Muscle layer of colon (tissue), 2 donors: ENCODE measurements around the gene BNIP1.
"Not testable (repeated sequence)": the region's sequence is repeated elsewhere in the genome, so short reads cannot be mapped to it uniquely, and the experiment has no call there.

ENCODE experiments used
- H3K27ac ChIP-seq: one replicate; pipeline ENCODE4 v1.7.0; 2013; ENCODE audit warnings: low read depth, mild to moderate bottlenecking, low read length, moderate library complexity
- H3K27me3 ChIP-seq, 2 donors: one replicate each; pipeline ENCODE4 v1.7.0; 2013; ENCODE audit warnings: low read length in 2 of 2, mild to moderate bottlenecking in 2 of 2; ENCODE audit not compliant: insufficient read depth in 2 of 2, control insufficient read depth in 1 of 2
- H3K36me3 ChIP-seq: one replicate; pipeline ENCODE4 v1.7.0; 2013; ENCODE audit warnings: mild to moderate bottlenecking, low read length; ENCODE audit not compliant: insufficient read depth
- H3K4me1 ChIP-seq: one replicate; pipeline ENCODE4 v1.7.0; 2013; ENCODE audit warnings: mild to moderate bottlenecking, low read length; ENCODE audit not compliant: insufficient read depth
- H3K4me3 ChIP-seq, 2 donors: one replicate each; pipeline ENCODE4 v1.7.0; 2013; ENCODE audit warnings: low read length in 2 of 2, low read depth in 1 of 2, mild to moderate bottlenecking in 1 of 2, moderate library complexity in 1 of 2
- H3K9ac ChIP-seq: one replicate; pipeline ENCODE4 v1.7.0; 2013; ENCODE audit warnings: low read length
- H3K9me3 ChIP-seq: one replicate; pipeline ENCODE4 v1.7.0; 2013; ENCODE audit warnings: mild to moderate bottlenecking, low read length
- donor health status: abdominal sarcoma.
- donor health status: Adenocarcinoma of cecum.

Gene BNIP1

DNA sequence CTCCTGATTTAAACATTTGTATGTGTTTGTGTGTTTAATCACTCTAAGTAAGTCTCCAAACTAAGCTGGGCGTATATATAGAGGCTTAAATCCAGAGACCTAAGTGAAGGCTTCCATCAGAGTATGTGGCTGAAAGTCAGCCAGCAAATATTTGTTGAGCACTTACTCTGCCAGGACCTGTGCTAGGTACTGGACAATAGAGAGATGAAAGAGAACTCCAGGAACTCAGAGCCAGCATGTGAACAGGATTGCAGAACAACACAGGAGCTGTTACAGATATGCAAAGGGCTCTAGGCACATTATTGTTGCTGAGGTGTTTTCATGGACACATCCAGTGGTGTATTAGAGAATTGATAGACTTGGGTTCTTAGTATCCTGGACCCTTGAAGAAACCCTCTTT, 4.7 kb upstream of the BNIP1 start:
- H3K27me3 ChIP-seq, result no peaks in the 10 kb centered on the region
- H3K36me3 ChIP-seq, result peaks cover 8% of the 10 kb centered on the region
- H3K9ac ChIP-seq, result no peak overlapping the region
- H3K4me1 ChIP-seq, result peaks cover 6% of the 10 kb centered on the region
- H3K4me3 ChIP-seq, result no peak overlapping the region
- H3K9me3 ChIP-seq, result no peaks in the 10 kb centered on the region
- H3K27ac ChIP-seq, result no peak overlapping the region

DNA sequence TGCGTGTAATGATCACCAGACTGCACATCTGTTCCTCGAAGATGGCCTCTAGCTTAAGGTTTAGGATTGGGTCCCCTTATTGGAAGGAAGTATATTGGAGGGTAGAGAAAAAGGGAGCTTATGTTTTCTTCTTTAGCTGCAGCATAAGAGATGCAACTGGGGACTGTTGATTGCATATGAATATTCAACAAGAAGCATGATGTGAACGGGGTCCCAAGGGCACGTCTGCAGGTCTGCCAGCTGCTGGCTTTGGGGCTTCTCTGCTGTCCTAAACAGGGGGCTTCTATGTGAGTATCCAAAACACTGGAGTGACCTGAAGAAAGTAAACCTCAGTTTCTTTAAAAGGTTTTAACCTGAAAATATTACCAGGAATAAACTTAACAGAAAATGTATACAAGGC, 3.6 kb upstream of the BNIP1 start:
- Histone ChIP-seq H3K4me3 (no peak overlapping the region), H3K36me3 (peaks cover 8% of the 10 kb centered on the region), H3K27ac (no peak overlapping the region), H3K4me1 (peaks cover 12% of the 10 kb centered on the region), H3K9ac (no peak overlapping the region), H3K9me3 (no peaks in the 10 kb centered on the region), H3K27me3 (no peaks in the 10 kb centered on the region)

DNA sequence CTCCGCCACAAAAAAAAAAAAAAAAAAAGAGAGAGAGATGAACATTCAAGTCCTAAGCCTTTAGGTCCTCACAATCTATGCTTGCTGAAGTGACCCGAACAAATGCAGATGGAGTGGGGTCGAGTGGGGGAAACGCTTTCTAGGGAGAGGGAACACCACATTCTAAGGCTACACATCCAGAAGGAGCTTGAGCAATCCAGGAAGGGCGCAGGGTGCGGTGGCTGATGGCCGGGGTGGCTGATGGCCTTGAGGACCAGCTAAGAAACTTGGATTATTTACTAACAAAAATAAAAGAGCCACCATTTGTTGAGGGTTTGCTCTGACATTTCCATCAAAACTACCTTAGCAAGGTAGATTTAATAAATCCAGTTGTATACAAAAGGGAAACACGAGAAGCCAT, 764 bp upstream of the BNIP1 start:
- Histone ChIP-seq H3K9me3 (no peaks in the 10 kb centered on the region), H3K27ac (no peak overlapping the region)

DNA sequence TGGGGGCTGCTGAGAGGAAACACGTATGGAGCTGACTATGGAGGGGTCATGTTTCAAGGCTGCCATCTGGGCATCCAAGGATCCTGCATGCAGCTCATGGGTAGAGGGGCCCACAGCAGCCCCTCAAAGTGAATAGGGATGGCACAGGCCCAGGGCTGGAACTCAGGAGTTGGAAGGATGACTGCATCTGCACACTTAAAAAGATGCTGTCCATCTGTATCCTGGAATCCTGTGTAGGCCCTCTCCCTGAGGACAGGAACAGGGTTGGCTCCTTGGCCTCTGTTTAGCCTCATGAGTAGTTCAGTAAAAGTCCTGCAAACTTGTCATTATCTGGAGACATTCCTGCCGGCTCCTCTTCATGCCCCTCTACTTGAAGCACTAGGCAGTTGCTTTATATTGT, 4.0 kb downstream of the BNIP1 start:
- Histone ChIP-seq H3K4me1 (peaks cover 12% of the 10 kb centered on the region), H3K27ac (no peak overlapping the region), H3K9ac (no peak overlapping the region), H3K9me3 (no peaks in the 10 kb centered on the region), H3K4me3 (no peak overlapping the region), H3K36me3 (peaks cover 21% of the 10 kb centered on the region), H3K27me3 (no peaks in the 10 kb centered on the region)

More for the DNA sequence above, 764 bp upstream of the BNIP1 start:
- Histone ChIP-seq H3K4me1 (peaks cover 12% of the 10 kb centered on the region), H3K36me3 (peaks cover 8% of the 10 kb centered on the region), H3K27me3 (no peaks in the 10 kb centered on the region), H3K4me3 (no peak overlapping the region), H3K9ac (no peak overlapping the region)

DNA sequence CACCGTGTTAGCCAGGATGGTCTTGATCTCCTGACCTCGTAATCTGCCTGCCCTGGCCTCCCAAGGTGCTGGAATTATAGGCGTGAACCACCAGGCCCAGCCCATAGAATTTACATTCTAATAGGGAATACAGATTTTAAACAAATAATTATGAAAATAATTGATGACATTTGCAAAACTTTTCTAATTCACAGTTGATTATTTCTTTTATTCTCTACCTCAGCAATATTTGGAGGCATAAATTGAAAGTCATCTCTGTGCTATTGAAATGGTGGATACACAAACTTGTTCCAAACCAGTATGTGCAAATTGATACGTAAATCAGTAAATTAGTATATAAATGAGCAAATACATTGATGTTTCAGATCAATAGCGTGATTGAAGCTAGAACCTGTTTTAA, 8.2 kb downstream of the BNIP1 start:
- peaks cover 28% of the 10 kb centered on the region for H3K36me3 ChIP-seq
- H3K9me3 ChIP-seq, result no peaks in the 10 kb centered on the region
- no peaks in the 10 kb centered on the region for H3K4me1 ChIP-seq
- H3K27ac ChIP-seq, result no peak overlapping the region
- no peaks in the 10 kb centered on the region for H3K27me3 ChIP-seq
- no peak overlapping the region for H3K9ac ChIP-seq
- no peak overlapping the region for H3K4me3 ChIP-seq

DNA sequence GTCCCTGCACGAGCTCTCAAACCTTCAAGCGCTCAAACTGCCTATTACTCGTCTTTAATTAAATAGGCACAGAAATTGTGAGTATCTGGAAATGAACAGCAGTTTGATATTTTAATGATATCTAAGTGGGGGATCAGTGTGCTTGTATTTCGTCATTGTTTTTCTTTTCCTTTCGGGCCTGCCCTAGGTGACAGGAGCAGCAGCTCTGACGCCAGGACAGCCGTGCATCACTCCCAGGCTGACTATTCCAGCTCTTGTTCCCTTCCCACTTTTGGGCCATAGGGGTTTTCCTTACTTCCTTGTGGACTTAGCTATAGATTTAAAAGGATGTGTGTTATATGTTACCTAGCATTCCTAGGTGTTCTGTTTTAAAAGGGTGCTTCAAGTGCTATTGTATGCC, 9.5 kb downstream of the BNIP1 start:
- no peak overlapping the region for H3K4me3 ChIP-seq
- no peak overlapping the region for H3K27ac ChIP-seq

DNA sequence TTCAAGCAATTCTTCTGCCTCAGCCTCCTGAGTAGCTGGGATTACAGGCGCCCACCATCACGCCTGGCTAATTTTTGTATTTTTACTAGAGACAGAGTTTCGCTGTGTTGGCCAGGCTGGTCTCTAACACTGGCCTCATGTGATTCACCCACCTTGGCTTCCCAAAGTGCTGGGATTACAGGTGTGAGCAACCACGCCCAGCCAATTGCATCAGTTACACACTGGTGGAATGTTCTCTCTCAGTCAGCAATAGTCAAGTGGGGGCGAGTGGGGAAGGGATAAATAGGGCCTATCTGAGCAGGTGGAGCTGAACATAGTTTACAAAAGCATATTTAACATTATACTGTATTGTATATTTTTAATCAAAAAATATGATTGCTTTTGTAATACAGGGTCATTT, 10.3 kb downstream of the BNIP1 start:
- H3K9me3 ChIP-seq, H3K4me3 ChIP-seq, H3K27me3 ChIP-seq, H3K9ac ChIP-seq, H3K4me1 ChIP-seq, H3K27ac ChIP-seq: not testable (repeated sequence)
- peaks cover 26% of the 10 kb centered on the region for H3K36me3 ChIP-seq

More for the DNA sequence above, 9.5 kb downstream of the BNIP1 start:
- Histone ChIP-seq H3K9ac (no peak overlapping the region), H3K9me3 (no peaks in the 10 kb centered on the region), H3K4me1 (no peaks in the 10 kb centered on the region), H3K36me3 (peaks cover 31% of the 10 kb centered on the region), H3K27me3 (no peaks in the 10 kb centered on the region)

DNA sequence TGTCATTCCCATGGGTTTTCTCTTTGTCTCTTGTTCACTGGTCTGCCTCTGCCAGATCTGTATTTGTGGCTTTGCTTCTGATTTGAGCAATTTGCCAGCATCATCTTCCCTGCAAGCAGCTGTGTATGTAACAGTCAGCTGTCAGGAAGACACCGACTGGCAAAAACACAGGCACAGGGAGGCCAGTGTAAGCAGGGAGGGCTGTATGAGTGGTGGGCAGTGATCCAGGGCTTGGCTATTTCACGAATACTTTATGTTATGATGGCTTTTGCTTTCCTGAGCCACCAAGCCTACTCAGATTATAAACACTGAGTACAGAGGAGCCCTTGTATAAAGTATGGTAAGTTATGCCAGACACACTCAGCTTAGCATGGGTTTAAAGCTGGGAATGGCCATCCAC, 11.6 kb downstream of the BNIP1 start:
- H3K27ac ChIP-seq, result no peak overlapping the region
- H3K4me1 ChIP-seq, result no peaks in the 10 kb centered on the region
- peaks cover 37% of the 10 kb centered on the region for H3K36me3 ChIP-seq
- H3K27me3 ChIP-seq, result no peaks in the 10 kb centered on the region
- no peaks in the 10 kb centered on the region for H3K9me3 ChIP-seq
- H3K9ac ChIP-seq, result no peak overlapping the region
- no peak overlapping the region for H3K4me3 ChIP-seq

DNA sequence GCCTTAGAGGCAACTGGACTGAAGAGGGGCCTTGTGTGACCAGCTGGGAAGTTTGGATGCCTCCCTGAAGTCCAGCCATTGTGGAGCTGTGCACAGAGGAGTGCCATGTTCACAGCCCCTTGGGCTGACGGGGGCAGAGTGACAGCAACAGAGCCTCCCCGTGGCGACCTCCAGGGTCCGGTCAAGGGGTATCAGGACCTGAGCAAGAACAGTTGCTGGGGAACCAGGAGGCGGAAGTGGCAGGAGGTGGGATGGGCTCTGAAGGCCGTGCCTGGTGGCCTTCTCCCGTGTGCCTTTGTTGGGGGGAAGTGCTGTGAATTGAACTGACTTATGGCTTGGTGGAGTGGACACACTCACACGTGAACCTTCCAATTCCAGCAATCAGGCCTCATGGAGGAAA, 14.0 kb downstream of the BNIP1 start:
- peaks cover 43% of the 10 kb centered on the region for H3K36me3 ChIP-seq

DNA sequence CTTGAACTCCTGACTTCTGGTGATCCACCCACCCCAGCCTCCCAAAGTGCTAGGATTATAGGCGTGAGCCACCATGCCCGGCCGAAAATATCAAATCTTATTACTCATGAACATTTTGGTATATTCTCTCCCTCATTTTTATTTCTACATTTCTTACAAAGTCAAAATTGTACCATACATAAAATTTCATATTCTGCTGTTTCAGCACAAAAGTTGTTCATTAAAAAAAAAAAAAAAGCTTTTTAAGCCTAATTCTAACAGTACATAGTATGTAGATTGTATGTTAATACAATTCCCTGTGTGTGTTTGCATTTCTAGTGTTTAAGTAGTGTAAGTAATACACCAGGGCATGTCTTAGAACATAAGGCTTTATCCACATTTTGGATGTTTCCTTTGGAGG, 14.9 kb downstream of the BNIP1 start:
- no peaks in the 10 kb centered on the region for H3K9me3 ChIP-seq
- no peaks in the 10 kb centered on the region for H3K27me3 ChIP-seq
- no peak overlapping the region for H3K27ac ChIP-seq
- H3K9ac ChIP-seq, result no peak overlapping the region
- no peaks in the 10 kb centered on the region for H3K4me1 ChIP-seq
- no peak overlapping the region for H3K4me3 ChIP-seq
- peaks cover 51% of the 10 kb centered on the region for H3K36me3 ChIP-seq

More for the DNA sequence above, 14.0 kb downstream of the BNIP1 start:
- H3K4me1 ChIP-seq, result no peaks in the 10 kb centered on the region
- H3K4me3 ChIP-seq, result no peak overlapping the region
- H3K27me3 ChIP-seq, result no peaks in the 10 kb centered on the region
- no peaks in the 10 kb centered on the region for H3K9me3 ChIP-seq
- H3K9ac ChIP-seq, result no peak overlapping the region
- no peak overlapping the region for H3K27ac ChIP-seq

DNA sequence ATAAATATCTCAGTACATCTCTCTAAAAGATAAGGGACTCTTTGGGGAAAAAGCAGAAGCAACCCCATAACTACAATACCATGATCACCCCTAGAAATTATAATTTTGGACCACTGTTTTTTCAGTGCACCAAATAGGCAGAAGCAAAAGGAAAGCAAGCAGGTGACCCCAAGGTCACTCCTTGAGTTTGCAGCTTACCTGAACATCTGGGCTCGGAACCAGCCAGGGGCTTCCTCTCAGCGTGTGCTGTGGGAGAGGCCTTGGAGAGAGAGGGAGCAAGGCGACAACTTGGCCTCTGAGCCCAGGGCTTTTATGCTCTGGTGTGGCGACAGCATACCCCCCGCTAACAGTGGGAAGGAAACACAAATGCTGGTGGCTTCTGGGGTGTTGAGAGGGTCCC, 16.8 kb downstream of the BNIP1 start:
- H3K4me3 ChIP-seq, result no peak overlapping the region
- no peak overlapping the region for H3K27ac ChIP-seq
- H3K36me3 ChIP-seq, result peaks cover 46% of the 10 kb centered on the region
- no peaks in the 10 kb centered on the region for H3K9me3 ChIP-seq
- no peak overlapping the region for H3K9ac ChIP-seq
- H3K4me1 ChIP-seq, result no peaks in the 10 kb centered on the region
- H3K27me3 ChIP-seq, result no peaks in the 10 kb centered on the region

DNA sequence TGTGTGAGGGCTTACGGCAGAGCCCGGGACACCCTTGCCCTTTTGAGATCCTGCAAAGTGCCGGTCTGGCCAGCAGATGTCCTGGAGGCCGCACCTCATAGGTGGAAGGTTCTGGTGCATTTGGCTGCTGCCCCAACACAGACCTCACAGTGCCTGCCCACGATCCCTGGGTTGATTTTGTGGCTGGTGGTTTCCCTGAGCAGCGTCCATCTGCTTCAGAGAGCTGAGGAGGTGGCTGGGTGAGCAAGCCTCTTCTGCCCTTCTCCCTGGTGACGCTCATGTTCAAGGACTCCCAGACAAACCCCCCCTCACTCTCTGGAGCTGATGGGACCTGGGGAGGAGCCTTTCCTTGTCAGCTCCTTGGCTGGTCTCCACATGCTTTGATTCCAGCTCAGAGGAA, 18.9 kb downstream of the BNIP1 start:
- Histone ChIP-seq H3K27me3 (no peaks in the 10 kb centered on the region), H3K27ac (no peak overlapping the region), H3K36me3 (peaks cover 38% of the 10 kb centered on the region), H3K9ac (no peak overlapping the region), H3K4me3 (no peak overlapping the region), H3K4me1 (no peaks in the 10 kb centered on the region), H3K9me3 (no peaks in the 10 kb centered on the region)
